Measurements from ENCODE around the gene SCPEP1.

DNA sequence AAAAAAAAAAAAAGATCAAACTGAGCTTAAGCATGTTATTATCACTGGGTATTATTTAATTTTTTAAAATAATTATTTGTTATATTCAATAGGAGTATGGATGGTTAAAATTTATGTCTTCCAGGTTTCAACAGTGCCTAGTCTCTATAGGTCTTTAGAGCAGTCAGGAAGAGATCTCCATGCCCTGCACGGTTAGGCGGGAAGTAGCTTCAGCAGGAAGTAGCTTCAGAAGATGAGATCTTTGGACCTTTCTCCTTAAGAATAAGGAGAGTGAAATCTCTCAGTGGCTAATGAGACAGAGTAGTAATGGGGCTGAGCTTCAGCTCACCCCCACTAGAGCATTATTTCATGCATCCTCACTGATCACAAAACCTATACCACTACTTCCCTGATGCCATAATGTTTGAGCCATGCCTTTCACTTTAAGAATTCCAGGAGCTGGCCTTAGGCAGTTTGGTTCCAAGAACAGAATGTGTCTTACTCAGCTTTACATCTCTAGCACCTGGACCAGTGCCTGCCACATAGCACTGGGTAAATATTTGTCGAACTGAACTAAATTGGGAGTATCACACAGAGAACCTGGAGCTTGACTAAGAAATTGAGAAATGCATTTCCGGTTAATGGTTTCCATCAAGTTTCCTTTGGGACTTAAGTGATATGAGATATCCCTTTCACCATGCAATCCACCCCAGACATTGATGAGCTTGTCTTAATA, 43.5 kb downstream of the SCPEP1 start:
- TF ChIP-seq POLR2A (IDR thresholded peaks at IDR 0.05) = no peak
- TF ChIP-seq, protein P1, sequence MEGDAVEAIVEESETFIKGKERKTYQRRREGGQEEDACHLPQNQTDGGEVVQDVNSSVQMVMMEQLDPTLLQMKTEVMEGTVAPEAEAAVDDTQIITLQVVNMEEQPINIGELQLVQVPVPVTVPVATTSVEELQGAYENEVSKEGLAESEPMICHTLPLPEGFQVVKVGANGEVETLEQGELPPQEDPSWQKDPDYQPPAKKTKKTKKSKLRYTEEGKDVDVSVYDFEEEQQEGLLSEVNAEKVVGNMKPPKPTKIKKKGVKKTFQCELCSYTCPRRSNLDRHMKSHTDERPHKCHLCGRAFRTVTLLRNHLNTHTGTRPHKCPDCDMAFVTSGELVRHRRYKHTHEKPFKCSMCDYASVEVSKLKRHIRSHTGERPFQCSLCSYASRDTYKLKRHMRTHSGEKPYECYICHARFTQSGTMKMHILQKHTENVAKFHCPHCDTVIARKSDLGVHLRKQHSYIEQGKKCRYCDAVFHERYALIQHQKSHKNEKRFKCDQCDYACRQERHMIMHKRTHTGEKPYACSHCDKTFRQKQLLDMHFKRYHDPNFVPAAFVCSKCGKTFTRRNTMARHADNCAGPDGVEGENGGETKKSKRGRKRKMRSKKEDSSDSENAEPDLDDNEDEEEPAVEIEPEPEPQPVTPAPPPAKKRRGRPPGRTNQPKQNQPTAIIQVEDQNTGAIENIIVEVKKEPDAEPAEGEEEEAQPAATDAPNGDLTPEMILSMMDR (IDR thresholded peaks at IDR 0.05) = no peak
